Dedifferentiated amniotic fluid mesenchymal stem cell (primary cell): ENCODE measurements around the gene ACER3.
"Not testable (repeated sequence)": the region's sequence is repeated elsewhere in the genome, so short reads cannot be mapped to it uniquely, and the experiment has no call there.

Source experiments
- DNase-seq: peaks from one replicate; pipeline ENCODE4 v3.0.0-alpha.2; 2016; ENCODE audit errors: extremely low spot score

Gene ACER3

DNA sequence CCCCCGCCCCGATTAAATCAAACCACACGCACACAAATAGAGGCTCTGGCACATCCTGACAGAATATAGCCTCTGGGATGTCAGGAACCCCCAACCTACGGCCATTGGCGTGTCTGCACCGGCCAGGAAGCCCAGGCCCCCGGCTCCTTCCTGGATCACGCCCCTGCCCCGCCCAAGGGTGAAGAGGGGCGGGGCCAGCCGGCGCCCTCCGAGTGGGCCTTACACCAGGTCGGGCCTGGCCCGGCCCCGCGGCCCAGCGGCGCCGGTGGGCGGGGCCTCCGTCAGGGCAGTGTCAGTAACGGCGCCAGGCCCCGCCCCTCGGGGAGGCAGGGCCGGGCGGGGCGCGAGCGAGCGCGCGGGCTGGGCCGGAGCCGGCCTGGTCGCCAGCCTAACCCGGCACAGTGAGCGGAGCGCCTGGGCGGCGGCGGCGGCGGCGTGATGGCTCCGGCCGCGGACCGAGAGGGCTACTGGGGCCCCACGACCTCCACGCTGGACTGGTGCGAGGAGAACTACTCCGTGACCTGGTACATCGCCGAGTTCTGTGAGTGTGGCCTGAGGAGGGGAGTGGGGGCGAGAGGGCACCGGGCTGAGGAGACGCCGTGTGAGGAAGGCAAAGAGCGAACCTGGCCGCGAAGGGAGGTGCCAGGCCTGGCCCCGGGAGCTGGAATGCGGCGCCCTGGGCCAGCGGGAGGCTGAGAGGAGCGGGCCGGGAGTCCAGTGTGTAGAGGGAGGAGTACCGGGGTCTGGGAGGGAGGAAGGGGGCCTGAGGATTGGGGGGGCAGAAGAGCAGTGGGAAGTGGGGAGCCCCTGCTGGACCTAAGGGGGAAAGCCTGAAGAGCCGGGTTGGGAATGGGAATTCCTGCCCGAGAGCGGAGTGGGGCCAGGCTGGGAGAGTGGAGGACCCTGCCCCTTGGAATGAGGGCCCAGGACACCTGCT lies at the start of gene ACER3:
TSS of gene ACER3 (plus strand) at position 380 of the 937 bp plus-strand sequence. CDS start at position 439, 59 bp downstream.
- DNase-seq, result peak; percentile 72

DNA sequence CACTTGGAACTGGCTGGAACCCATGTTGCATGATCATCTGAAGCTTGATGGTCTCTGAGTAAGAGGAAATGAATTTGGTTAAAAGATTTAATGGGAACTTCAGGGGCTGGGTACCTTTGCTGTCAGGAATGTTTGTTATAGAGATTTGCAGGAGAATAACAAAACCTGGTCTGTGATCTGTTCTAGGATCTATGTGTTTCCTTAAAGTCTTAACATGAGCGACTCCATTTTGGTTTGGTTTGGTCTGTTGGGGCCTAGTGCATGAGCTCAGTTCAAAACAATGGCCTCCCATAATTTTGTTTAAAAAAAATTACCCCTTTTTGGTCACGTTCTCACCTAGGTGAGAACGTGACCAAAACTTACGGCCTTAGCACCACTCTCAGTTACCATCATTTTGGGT lies 49.5 kb upstream of the ACER3 start:
- no peak for DNase-seq

DNA sequence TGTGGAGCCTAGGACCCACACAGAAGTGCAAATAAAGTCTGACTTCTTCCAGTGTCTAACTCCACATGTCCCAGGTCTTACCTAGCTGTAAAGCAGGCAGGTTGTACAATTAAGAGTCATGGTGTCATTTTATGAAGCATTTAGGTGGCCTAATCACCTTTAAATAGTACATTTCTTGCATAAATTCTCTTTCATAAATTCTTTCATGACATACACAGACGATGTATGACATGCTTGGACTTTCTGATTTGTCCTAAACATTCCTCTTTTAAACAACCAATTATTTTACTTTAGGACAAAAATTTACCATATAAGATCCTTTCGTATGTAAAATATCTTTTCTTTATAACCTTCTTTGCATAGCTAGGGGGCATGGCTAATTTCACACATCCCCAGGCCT lies 46.3 kb upstream of the ACER3 start:
- DNase-seq, result no peak

DNA sequence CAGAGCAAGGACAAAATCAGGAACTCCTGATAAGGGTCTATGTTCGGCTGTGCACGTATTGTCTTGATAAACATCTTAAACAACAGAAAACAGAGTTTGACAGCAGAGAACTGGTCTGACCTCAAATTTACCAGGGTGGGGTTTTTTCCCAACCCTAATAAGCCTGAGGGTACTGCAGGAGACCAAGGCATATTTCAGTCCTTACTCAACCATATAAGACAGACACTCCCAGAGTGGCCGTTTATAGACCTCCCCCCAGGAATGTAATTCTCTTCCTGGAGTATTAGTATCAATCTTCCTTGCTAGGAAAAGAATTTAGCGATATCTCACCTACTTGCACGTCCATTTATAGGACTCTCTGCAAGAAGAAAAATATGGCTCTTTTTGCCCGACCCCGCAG lies 45.0 kb upstream of the ACER3 start:
- not testable (repeated sequence) for DNase-seq

DNA sequence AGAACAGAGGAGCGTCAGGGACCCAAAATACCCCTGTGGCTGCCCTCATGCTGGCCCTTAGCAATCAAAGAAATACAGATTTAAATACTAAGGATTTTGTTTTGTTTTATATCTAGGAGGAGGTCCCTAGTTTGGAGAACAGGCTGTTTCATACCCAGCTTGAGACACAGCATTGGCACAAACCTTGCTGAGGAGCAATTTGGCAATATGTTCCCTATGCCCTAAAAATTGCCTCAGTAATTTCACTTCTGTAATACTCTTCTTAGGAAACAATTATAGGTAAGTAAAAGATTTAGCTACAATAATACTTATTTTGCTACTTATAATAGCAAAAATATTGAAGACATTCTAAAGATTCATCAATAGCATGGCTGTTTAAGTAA lies 40.5 kb upstream of the ACER3 start:
- DNase-seq, result no peak

DNA sequence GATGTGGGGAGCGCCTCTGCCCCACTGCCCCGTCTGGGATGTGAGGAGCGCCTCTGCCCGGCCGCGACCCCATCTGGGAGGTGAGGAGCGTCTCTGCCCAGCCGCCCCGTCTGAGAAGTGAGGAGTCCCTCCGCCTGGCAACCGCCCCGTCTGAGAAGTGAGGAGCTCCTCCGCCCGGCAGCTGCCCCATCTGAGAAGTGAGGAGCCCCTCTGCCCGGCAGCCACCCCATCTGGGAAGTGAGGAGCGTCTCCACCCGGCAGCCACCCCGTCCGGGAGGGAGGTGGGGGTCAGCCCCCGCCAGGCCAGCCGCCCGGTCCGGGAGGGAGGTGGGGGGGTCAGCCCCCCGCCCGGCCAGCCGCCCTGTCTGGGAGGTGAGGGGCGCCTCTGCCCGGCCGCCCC lies 39.3 kb upstream of the ACER3 start:
- DNase-seq, result not testable (repeated sequence)

DNA sequence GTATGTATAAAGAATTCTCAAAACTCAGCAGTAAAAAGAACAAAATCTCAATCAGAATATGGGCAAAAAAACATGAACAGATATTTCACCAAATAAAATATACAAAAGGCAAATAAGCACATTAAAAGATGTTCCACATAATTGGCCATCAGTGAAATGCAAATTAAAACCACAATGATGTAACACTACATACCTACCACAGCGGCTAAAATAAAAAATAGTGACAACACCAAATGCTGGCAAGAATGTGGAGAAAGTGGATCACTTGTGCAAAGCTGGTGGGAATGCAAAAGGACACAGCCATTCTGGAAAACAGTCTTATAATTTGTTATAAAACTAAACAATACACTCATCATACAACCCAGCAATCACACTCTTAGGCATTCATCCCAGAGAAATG lies 38.3 kb upstream of the ACER3 start:
- no peak for DNase-seq

DNA sequence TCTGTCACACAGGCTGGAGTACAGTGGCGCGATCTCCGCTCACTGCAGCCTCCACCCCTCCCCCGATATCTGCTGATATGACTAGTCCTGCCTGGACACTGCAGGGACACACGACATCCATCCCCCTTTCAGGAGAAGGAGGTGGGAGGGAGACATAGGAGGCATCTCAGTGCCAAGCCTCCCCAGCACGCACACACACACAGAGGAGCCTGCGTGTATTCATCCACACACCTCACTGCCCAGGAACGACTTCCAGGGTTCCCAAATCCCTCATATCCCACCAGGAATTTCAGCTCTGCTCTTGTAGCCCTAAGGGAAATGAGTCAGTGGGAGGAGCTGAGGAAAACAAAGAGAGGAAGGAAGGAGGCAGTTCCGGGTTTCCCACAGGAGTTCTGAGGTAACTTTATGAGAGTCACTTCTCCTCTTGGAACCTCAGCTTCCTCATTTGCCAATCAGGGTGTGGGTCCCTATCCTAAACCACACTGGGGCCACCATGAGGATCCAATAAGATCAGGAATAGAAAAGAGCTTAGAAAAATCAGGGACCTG lies 37.2 kb upstream of the ACER3 start:
- peak; percentile 56 for DNase-seq

DNA sequence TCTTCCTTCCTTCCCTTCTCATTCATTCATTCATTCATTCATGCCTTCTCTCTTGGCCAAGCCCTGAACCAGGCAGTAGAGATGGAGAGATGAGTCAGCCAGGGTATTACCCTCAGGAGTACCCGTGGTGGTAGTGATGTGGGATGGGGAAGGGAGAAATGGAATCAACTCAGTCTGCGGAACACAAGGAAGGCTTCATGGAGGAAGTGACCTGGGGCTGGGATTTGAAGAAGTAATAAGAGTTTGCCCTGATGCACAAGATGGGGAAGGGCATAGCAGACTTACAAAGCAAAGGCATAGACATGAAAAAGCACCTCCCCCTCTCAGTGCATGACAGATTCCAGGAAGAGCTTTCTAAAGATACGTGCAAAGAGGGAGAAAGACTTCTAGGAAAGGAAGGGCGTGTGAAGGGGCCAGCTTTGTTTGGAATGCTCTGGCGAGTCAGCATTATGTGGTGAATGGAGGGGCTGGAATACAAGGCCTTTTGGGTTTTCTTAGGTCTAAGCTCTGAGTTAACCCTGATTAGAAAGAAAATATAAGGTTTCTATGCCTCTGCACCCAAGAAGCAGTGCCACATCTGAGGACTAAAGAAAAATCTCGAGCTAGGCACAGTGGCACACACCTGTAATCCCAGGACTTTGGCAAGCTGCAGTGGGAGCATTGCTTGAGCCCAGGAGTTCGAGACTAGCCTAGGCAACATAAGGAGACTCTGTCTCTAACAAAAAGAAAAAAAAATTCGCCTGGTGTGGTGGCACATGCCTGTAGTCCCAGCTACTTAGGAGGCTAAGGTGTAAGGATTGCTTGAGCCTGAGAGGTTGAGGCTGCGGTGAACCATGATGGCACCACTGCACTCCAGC lies 36.4 kb upstream of the ACER3 start:
- DNase-seq, result no peak

DNA sequence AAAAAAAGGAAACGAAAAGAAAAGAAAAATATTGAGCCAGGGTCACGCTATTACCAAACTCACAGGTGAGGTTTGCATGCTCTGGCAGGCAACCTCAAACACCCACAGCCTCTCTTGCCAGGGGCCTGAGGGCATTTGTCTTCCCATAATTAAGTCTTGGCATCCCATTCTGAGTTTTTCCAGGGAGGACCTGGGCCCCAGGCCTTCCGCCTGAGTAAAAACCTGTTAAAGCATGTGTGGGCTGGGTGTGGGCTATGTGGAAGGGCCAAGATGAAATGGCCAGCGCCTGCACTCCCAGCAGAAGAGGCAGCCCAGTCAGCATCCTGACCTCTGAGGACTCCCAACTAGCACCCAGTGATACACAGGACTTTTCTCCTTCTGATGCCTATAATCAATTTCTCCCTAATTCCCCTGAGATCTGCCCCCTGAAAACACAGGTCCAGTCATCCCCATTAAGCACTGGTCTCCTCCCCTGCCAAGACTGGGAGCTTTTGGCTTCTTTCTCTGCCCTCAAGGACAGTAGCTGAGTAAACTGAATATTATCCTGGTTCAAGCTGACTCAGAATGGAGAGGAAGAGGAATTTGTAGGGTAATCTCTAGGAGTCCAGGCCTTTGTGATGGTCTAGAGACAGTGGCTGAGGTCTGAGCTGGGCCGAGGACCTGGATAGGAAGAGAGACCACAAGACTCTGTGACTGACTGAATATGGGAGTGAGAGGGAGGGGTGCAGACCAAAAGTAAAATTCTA lies 35.6 kb upstream of the ACER3 start:
- no peak for DNase-seq

DNA sequence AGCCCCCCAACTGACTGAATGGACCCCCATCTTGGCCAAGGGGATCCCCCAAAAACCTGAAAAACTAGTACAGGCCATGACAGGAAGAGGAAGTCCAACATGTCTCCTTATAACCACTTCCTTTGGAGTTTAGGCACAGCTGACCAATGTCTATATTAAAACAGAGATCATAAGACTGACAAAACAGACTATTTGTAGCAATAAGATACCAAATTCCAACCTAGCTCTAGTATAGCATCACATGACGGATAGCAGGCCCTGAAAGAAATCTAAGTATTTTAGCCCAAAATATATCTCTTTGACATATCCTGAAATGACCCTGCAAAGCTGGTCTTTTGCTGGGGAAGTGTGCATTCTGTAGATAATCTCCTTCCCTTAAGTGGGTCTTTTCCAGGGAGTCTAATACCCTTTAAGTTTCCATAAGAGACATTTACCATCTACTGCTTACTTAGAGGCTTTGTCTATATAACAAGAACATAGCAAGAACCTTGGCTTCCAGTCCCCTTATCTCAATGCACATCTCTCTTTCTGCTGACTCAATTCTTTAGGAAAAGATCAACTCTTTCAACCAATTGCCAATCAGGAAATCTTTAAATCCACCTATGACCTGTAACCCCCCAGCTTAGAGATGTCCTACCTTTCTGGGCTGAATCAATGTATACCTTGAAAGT lies 34.9 kb upstream of the ACER3 start:
- DNase-seq, result no peak

DNA sequence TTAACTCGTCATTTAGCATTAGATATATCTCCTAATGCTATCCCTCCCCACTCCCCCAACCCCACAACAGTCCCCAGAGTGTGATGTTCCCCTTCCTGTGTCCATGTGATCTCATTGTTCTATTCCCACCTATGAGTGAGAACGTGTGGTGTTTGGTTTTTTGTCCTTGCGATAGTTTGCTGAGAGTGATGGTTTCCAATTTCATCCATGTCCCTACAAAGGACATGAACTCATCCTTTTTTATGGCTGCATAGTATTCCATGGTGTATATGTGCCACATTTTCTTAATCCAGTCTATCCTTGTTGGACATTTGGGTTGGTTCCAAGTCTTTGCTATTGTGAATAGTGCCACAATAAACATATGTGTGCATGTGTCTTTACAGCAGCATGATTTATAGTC lies 34.2 kb upstream of the ACER3 start:
- DNase-seq, result not testable (repeated sequence)

DNA sequence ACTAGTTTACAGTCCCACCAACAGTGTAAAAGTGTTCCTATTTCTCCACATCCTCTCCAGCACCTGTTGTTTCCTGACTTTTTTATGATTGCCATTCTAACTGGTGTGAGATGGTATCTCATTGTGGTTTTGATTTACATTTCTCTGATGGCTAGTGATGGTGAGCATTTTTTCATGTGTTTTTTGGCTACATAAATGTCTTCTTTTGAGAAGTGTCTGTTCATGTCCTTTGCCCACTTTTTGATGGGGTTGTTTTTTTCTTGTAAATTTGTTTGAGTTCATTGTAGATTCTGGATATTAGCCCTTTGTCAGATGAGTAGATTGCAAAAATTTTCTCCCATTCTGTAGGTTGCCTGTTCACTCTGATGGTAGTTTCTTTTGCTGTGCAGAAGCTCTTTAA lies 33.7 kb upstream of the ACER3 start:
- DNase-seq, result not testable (repeated sequence)

DNA sequence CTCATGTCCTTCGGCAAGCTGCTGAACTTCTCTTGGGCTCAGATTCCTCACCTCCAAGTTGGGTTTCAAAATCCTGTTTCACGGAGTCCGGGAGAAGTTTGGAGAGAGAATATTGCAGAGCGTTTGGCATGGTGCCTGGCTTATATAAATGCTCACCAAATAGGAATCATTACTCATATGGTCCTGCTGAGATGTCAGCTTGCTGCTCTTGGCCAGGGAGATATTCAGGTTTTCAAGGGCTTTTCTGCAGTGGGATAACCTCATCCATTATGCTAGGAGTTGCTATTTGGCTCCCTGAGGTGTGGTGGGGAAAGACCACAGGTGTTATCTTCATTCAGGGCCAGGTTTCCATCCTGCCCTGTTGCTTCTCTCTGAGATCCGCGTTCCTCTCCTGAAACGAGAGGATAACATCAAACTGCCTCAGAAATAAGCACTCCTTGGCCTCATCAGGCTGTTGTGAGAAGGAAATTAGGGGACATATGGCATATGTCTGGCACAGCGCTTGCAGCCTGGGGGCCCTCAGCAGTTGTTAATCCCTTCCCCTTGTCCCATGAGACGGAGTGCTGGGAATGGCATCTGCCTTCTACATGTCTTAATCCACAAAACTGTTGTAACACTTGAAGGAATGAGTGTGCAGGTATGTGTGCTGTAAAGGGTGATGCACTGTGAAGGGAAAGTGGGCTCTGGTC lies 29.9 kb upstream of the ACER3 start:
- peak; percentile 65 for DNase-seq

DNA sequence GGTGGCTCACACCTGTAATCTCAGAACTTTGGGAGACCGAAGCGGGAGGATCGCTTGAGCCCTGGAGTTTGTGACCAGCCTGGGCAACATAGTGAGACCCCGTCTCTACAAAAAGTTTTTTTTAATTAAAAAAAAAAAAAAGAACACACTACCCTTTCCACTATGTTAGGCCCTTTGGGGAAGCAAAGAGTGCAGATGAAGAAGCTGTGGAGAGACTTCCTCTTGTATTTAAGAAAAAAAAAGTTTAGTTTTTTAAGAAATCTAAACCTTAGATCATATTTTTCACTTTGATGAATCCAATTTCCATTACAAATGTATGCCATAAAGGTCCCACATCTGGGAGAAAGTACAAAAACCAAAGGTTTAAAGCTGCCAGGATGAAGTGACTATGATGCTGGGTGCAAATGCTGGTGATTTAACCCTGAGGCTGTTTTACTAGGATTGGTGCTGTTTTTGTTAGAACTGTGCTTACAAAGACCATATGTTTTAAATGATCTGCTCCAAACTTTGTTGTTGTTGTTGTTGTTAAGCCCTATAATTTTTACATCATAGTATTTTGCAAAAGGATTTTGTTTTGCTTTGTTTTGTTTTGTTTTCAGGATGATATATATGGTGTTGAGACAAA lies 28.9 kb upstream of the ACER3 start:
- no peak for DNase-seq

DNA sequence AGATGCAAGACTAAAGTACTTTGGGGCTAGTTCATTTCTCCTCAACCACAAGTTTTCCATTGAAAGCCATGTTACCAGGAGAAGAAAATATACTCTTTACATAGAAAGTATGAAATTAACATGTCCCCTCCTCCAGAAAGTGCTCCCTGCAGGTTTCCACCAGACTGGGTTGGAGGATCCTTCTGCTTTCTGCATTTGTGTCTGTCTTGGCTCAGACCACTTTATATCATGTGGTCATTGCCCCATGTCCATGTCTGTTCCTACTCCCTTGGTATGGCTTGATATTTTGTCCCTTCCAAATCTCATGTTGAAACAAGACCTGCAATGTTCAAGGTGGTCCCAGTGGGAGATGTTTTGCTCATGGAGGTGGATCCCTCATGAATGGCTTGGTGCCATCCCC lies 28.4 kb upstream of the ACER3 start:
- DNase-seq, result no peak

DNA sequence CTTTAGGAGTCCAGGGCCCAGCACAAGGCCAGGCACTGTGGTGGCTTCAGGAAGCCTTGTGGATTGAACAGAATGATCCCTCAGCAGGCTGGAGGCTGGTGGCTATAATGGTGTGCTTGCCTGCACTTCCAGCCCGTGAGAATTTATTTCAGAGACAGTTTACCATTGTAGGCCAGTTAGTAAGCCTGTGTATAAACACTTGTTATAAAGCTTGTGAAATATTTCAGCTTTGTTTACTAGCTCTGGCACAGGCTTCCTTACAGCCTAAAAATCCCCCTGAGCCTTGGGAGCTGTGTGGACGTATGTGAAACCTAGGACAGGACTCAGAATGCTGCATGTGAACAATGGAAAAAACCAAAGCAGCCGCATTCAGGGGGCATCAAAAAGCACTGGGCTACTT lies 26.6 kb upstream of the ACER3 start:
- no peak for DNase-seq

DNA sequence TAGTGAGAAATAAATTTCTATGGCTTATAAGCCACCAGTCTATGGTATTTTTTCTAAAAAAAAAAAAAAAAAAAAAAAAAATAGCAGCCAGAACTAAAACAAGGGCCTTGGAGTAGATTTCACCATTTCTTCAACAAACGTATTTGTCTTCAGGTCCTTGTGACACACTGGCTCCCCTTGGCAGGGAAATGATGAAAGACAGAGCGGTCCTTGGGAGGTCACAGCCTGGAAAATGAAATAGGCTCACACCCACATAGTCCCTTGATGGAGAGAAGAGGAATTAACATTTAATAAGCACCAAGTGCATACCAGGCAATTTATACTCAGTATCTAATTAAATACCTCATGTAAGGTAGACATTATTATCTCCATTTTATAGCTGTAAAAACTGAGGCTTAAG lies 25.7 kb upstream of the ACER3 start:
- DNase-seq, result no peak

DNA sequence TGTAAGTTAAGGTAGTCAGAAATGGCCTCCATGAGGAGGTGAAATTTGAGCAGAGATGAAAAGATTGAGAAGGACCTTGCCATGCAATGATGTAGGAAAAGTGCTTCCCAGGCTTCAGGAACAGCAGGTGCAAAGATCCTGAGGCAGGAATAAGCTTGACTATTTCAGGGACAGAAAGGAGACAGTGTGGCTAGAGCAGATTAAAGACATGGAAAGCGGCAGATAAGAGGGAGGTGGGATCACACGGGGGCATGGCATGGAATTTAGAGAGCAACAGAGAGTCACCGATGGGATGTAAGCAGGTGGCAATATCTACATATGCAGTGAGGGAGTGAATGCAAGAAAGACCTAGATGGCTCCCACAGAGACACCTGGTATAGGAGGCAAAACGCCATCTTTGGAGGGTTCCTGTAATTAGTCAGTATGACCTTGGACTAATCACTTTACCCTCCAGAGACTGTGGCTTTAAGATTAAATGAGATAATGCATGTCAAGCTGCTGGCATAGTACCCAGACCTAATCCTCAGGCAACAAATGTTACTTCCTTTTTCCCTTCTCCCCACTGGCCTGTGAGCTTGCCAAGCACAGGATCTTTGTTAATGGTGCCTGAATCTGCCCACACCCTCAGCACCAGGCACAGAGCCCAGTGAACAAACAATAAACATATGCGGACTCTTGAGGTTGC lies 24.6 kb upstream of the ACER3 start:
- DNase-seq, result peak; percentile 89
